Activated T-cell treated with anti-CD3 and anti-CD28 coated beads, Interleukin-2, amount 50 U/mL, for 72 hours (primary cell): ENCODE data around the gene SHC4. TPM values are rescaled to one million over a fixed set of nuclear protein-coding genes. Genes with fewer than 3 reads are reported as not detected.

Source experiments
- ATAC-seq, 2 donors: fragments of 150-1000 bp; cut with Tn5 transposase; replicated peaks in 1 of 2; 2 replicates each; pipeline ENCODE4 v1.10.0; 2021; ENCODE audit warnings: moderate library complexity in 2 of 2, mild to moderate bottlenecking in 1 of 2
- DNase-seq, 2 donors: peaks; one replicate each; pipeline ENCODE4 v3.0.0; 2021 to 2022; ENCODE audit warnings: mixed read lengths in 1 of 2
- H3K27ac Mint-ChIP-seq: one replicate; pipeline ENCODE4 v1.8.0; 2022; ENCODE audit warnings: mild to moderate bottlenecking, moderate library complexity, mixed read lengths
- H3K27me3 Mint-ChIP-seq: one replicate; pipeline ENCODE4 v1.8.0; 2022; ENCODE audit warnings: low read depth, mixed read lengths
- H3K36me3 Mint-ChIP-seq, 2 donors: one replicate each; pipeline ENCODE4 v1.8.0; 2022; ENCODE audit warnings: mixed read lengths in 2 of 2, mild to moderate bottlenecking in 1 of 2; ENCODE audit not compliant: insufficient read depth in 2 of 2
- H3K4me1 Mint-ChIP-seq: one replicate; pipeline ENCODE4 v1.8.0; 2022; ENCODE audit warnings: low read depth, mixed read lengths
- H3K4me3 Mint-ChIP-seq, 2 donors: one replicate each; pipeline ENCODE4 v1.8.0; 2022; ENCODE audit warnings: mild to moderate bottlenecking in 2 of 2, mixed read lengths in 2 of 2, moderate library complexity in 2 of 2
- H3K9me3 Mint-ChIP-seq, 2 donors: one replicate each; pipeline ENCODE4 v1.8.0; 2022; ENCODE audit warnings: mixed read lengths in 2 of 2
- total RNA-seq, 2 donors: library from RNA; stranded (reverse); gene quantifications; one replicate each; pipeline ENCODE4 v1.2.3, GENCODE V29; 2022

SHC4 gene
- total RNA-seq, 2 donors from 2014 or later, result 1.2 to 2.1 TPM

DNA sequence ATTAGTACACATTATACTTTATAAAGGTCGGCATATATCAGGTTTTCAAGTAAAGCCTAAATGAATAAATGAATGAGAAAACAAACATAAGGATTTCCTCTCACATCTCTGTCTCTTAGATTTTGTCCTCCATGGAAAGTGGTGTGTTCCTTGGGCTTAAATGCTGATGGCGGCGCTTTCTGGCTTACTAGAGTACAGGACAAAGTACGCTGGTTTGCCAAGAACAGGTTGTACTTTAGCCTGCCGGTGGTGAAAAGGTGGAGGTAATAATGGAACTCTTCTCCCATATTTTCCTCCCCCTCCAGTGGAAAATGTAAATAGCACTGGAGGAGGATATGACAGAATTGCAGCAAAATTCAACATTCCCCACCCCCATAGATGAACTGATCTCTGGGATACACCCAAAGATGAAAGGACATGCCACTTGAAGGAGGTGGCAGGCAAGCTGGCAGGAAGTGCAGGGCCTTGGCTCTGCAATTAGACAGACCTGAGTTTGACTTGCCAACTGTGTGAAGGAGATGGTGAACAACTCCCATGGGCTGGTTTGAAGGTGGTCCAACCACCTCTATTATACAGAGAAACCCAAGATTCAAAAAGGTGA lies 182.1 kb downstream of the SHC4 start:
- Mint-ChIP-seq H3K9me3 (no peaks in the 10 kb centered on the region), H3K4me3 (no peak overlapping the region), H3K27ac (no peak overlapping the region), H3K27me3 (no peaks in the 10 kb centered on the region), H3K36me3 (peaks cover 11 to 23% of the 10 kb centered on the region in 2 donors), H3K4me1 (no peaks in the 10 kb centered on the region)
- ATAC-seq, result no peak
- no peak for DNase-seq

DNA sequence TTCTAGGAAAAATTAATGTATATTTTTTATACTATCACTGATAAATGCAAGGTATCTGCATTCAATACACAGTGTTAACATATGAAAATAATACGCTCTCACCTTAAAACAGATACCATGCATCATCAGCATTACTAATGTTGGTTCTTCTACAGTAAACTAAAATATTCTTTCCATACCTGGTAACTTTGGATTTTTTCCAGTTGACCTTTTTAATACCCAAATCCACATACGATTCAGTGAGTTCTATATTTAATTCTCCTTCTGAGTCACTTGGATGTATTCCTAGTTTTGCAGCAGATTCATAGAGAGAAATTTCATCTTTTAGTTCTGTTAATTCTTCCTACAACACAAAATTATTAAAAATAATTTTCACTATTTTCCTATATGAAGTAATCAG lies 182.7 kb downstream of the SHC4 start:
- Mint-ChIP-seq H3K27ac (no peak overlapping the region), H3K9me3 (no peaks in the 10 kb centered on the region), H3K4me1 (no peaks in the 10 kb centered on the region), H3K36me3 (peaks cover 11 to 21% of the 10 kb centered on the region in 2 donors), H3K4me3 (no peak overlapping the region), H3K27me3 (no peaks in the 10 kb centered on the region)
- ATAC-seq (no peak), DNase-seq (no peak)

- Mint-ChIP-seq H3K27ac (no peak overlapping the region), H3K9me3 (peaks cover 3 to 4% of the 10 kb centered on the region in 2 donors), H3K36me3 (peaks cover 14 to 31% of the 10 kb centered on the region in 2 donors), H3K27me3 (no peaks in the 10 kb centered on the region), H3K4me1 (peaks cover 7% of the 10 kb centered on the region), H3K4me3 (no peak overlapping the region)
- DNase-seq (no peak), ATAC-seq (no peak)
Observed at GRCh38 chr15:48778331-48778730, 185.4 kb downstream of the SHC4 start.

DNA sequence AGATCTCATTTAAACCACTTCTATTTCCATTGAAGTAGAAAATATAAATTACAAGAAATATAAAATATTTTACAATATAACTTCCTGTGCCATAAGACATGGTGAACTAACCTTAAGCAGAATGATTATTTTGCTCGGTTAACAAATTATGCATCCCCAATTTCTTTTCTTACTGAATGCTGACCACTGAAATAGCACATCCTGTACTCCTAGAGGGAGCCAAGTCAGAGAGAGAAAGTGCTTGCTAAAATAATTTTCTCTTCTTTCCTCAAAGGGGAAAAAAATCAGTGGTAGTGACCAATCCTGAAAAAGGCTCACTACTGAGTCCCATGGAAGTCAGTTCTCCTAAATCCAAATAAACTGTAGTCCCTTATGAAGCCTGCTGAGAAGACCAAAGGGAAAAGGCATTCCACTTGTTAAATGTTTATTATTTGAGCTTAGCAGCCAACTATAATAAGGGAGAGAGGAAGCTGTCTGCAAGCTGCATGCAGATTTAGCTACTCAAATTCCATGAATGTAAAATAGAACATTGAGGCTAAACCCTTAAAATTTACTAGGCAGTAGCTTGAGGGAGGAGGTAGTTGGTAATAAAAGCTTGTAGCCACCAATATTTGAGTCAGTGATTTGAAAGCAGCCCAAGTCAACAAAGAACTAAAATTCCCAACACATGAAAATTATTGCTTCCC lies 185.9 kb downstream of the SHC4 start:
- Mint-ChIP-seq H3K9me3 (peaks cover 3 to 4% of the 10 kb centered on the region in 2 donors), H3K4me1 (peaks cover 7% of the 10 kb centered on the region), H3K4me3 (no peak overlapping the region), H3K27ac (no peak overlapping the region), H3K36me3 (peaks cover 14 to 36% of the 10 kb centered on the region in 2 donors), H3K27me3 (no peaks in the 10 kb centered on the region)
- DNase-seq (no peak), ATAC-seq (no peak)

GRCh38 chr15:48775546-48775945 lies 188.2 kb downstream of the SHC4 start:
- Mint-ChIP-seq H3K4me3 (no peak overlapping the region), H3K9me3 (peaks cover 3 to 4% of the 10 kb centered on the region in 2 donors), H3K36me3 (peaks cover 13 to 38% of the 10 kb centered on the region in 2 donors), H3K27me3 (no peaks in the 10 kb centered on the region), H3K4me1 (peaks cover 7% of the 10 kb centered on the region), H3K27ac (no peak overlapping the region)
- ATAC-seq (no peak), DNase-seq (no peak)

DNA sequence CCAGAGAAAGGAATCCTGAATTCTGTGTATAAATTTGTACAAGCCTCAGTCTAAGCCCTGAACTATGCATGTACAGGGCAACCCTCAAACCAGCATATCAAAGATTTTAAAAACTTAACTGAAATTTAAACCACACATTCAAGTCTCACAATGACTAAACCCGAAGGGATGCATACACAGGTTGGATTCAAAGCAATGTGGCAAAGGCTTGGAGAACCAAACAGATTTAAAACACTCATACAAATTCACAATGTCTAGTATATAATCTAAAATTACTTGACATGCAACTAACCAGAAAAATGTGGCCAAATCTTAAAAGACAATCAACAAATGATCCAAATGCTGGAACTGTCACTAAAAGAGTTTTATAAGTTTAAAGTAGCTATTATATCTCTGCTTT lies 189.2 kb downstream of the SHC4 start:
- DNase-seq (no peak), ATAC-seq (no peak)
- no peaks in the 10 kb centered on the region for H3K27me3 Mint-ChIP-seq
- H3K9me3 Mint-ChIP-seq, result peaks cover 3 to 4% of the 10 kb centered on the region in 2 donors
- no peak overlapping the region for H3K4me3 Mint-ChIP-seq
- H3K36me3 Mint-ChIP-seq, result peaks cover 10 to 35% of the 10 kb centered on the region in 2 donors
- H3K4me1 Mint-ChIP-seq, result peaks cover 7% of the 10 kb centered on the region
- no peak overlapping the region for H3K27ac Mint-ChIP-seq

Other genes starting within 250 kb of the SHC4 start
- gene CEP152, start 152.8 kb downstream of the SHC4 start, total RNA-seq, result 10 to 100 TPM; 33.3 to 39.6 TPM
- 10 to 100 TPM; 86.9 to 93.6 TPM for gene EID1, start 85.8 kb downstream of the SHC4 start, total RNA-seq
- 10 to 100 TPM; 31.0 to 33.7 TPM for gene SECISBP2L, start 82.5 kb upstream of the SHC4 start, total RNA-seq
- gene COPS2, start 191.7 kb upstream of the SHC4 start, total RNA-seq, result 10 to 100 TPM; 64.6 to 71.3 TPM
- 10 to 100 TPM; 27.3 to 37.8 TPM for gene GALK2, start 206.3 kb upstream of the SHC4 start, total RNA-seq